ENCODE data around the gene ATP8B3.

Gene ATP8B3

DNA sequence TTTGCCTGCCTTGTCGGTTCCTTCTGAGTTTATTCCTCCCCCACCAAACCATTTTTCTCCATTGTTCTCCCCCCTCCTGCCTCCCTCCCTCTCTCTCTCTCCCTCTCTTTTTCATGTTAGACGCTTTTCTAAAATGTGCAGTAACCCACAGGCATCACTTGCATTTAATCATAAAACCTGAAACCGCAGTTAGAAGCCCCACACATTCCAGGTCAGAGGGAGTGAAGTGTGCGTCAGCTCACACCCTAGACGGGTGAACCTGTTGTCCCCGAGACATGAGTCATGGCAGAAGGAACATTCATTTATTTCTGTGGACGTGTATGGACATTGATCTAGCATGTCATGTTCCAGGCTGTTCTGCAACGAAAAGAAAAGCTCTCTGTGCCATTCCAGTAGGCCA lies 38.9 kb downstream of the ATP8B3 start:
- TF ChIP-seq CTCF (IDR thresholded peaks at IDR 0.05) = no peak
- no peak for DNase-seq (ENCODE audit: low spot score)
- Histone ChIP-seq H3K4me3 (no peak overlapping the region), H3K27ac (no peak overlapping the region)

GRCh38 chr19:1770866-1771576 lies 41.1 kb downstream of the ATP8B3 start:
- H3K27ac ChIP-seq = no peak overlapping the region
- TF ChIP-seq CTCF (IDR thresholded peaks at IDR 0.05) = no peak
- DNase-seq (ENCODE audit: low spot score) = no peak
- H3K4me3 ChIP-seq = no peak overlapping the region

GRCh38 chr19:1769645-1769985 lies 42.5 kb downstream of the ATP8B3 start:
- no peak overlapping the region for H3K4me3 ChIP-seq
- H3K27ac ChIP-seq = no peak overlapping the region
- DNase-seq (ENCODE audit: low spot score) = no peak
- no peak for TF ChIP-seq CTCF (IDR thresholded peaks at IDR 0.05)

DNA sequence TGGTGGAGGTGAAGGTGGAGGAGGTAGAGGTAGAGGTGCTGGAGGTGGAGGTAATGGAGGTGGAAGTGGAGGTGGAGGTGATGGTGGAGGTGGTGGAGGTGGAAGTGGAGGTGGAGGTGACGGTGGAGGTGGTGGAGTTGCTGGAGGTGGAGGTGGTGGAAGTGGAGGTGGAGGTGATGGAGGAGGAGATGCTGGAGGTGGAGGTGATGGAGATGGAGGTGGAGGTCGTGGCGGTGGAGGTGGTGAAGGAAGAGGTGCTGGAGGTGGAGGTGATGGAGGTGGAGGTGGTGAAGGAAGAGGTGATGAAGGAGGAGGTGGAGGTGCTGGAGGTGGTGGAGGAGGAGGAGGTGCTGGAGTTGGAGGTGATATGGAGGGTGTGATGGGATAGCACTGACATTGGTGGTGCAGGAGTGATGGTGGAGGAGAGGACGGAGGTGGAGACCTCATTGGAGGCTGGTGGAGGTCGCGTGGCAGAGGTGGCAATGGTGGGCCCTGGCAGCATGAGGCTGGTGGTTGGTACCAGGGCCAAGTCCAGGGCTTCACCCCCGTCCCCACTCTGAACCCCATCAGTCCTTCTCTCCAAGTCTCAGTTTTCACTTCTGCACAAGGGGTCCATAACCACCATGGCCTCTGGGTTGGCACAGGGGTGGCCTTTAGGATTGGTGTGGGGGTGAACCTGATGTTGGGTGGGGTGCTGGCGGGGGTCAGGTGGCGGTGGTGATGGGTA lies 43.0 kb downstream of the ATP8B3 start:
- no peak for DNase-seq (ENCODE audit: low spot score)
- Histone ChIP-seq H3K27ac (no peak overlapping the region), H3K4me3 (no peak overlapping the region)
- TF ChIP-seq CTCF (IDR thresholded peaks at IDR 0.05) = no peak

- no peak overlapping the region for H3K27ac ChIP-seq
- no peak overlapping the region for H3K4me3 ChIP-seq
- TF ChIP-seq CTCF (IDR thresholded peaks at IDR 0.05) = no peak
- no peak for DNase-seq (ENCODE audit: low spot score)
Observed at GRCh38 chr19:1768248-1768647, 43.8 kb downstream of the ATP8B3 start.

- H3K27ac ChIP-seq = no peak overlapping the region
- peak; percentile 96 for TF ChIP-seq CTCF (IDR thresholded peaks at IDR 0.05)
- H3K4me3 ChIP-seq = no peak overlapping the region
- no peak for DNase-seq (ENCODE audit: low spot score)
Observed at GRCh38 chr19:1767464-1767933, 44.6 kb downstream of the ATP8B3 start.
